ENCODE measurements around the gene PHF12. TPM values are rescaled to one million over a fixed set of nuclear protein-coding genes. Genes with fewer than 3 reads are reported as not detected.

Gene PHF12
- total RNA-seq (100 to 1,000 TPM; 164 to 174 TPM), total RNA-seq (65.9 to 113 reads per million in 2 donors)

DNA sequence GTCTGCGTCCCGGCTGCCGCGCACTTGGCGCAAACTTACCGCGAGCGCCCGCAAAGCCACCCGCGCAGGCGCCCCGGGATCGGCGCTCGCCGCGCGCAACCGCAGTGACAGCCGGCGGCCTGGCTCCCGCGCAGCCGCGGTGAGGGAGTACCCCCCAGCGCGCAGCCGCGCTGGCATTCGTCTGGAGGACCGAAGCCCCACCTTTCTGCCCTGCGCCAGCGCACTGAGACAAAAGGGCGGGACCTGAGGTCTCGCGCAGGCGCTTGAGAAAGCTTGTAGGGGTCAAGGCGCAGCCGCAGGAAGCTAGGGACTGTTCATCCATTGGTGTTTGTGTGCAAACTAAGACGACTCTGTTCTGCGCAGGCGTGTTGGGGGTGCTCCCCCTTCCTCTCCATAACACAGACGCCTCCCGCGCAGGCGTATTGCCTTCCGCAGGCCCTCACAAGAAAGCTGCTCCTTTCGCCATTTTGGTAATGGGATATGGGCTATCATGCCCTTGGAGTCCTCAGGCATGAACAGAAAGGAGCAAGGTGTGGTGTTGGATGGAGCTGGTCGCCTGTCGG is at the start of gene PHF12:
Gene PHF12 (minus strand): TSS at position 91 of the 563 bp plus-strand sequence. CDS start 558 bp downstream, outside the sequence.
- peaks cover 2% of the 10 kb centered on the region for H3K36me3 Mint-ChIP-seq (ENCODE audit: low read depth)
- H3K9me3 ChIP-seq (ENCODE audit: control insufficient read depth, low read length, poor library complexity, severe bottlenecking): no peaks in the 10 kb centered on the region
- peaks cover 18% of the 10 kb centered on the region for H3K4me1 Mint-ChIP-seq
- ATAC-seq (peak; percentile 67), DNase-seq (peak; percentile 98 to 100 (median 98))
- H3K4me3 Mint-ChIP-seq: peak within 1 kb of the TSS; percentile 96
- H3K27ac Mint-ChIP-seq: peak within 1 kb of the TSS; percentile 98
- no peaks in the 10 kb centered on the region for H3K27me3 Mint-ChIP-seq

DNA sequence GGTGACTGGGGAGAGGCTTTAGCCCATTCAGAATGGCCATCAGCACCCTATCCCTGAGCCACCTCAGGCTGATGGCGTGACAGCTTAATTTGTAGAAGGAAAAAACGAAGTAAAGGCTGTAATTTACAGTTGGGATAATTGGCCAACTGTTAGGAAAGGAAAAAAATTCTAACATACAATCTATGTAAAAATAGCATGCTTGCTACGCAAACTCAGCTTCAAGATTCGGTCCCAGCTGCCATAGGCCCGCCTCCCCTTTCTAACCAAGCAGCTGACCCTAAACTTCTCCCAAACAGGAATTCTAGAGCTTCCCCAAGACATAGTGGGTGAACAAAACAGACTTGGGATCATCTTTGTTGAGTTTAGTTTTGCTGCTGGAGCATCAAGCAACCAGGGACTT is 49.7 kb upstream of the PHF12 start:
- no peak overlapping the region for H3K4me3 Mint-ChIP-seq
- H3K4me1 Mint-ChIP-seq: peaks cover 2% of the 10 kb centered on the region
- no peaks in the 10 kb centered on the region for H3K9me3 ChIP-seq (ENCODE audit: control insufficient read depth, low read length, poor library complexity, severe bottlenecking)
- no peak for ATAC-seq
- H3K36me3 Mint-ChIP-seq (ENCODE audit: low read depth): peaks cover 7% of the 10 kb centered on the region
- DNase-seq: no peak
- no peak overlapping the region for H3K27ac Mint-ChIP-seq
- H3K27me3 Mint-ChIP-seq: peaks cover 54% of the 10 kb centered on the region

DNA sequence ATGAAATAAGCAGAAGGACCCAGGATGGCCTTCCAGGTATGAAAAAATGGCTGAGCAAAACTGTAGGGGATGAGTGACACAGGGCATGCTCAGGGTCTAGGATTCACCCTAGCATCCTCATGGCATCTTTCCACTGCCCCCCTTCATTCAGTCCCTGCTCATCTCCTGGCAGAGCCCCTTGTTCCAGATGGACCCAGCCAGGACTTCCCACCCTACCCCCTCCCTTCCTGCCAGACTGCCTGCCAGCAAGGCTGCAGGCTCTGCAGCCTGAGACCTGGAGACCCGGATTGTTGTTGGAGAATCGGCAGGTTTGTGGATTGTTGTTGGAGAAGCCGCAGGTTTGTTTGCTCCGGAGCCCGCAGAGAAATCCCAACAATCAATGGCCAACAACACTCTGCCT is 47.9 kb upstream of the PHF12 start:
- Mint-ChIP-seq H3K4me3 (no peak overlapping the region), H3K4me1 (peaks cover 6% of the 10 kb centered on the region), H3K27me3 (peaks cover 51% of the 10 kb centered on the region), H3K36me3 (ENCODE audit: low read depth) (peaks cover 11% of the 10 kb centered on the region), H3K27ac (no peak overlapping the region)
- ATAC-seq (no peak), DNase-seq (no peak)
- no peaks in the 10 kb centered on the region for H3K9me3 ChIP-seq (ENCODE audit: control insufficient read depth, low read length, poor library complexity, severe bottlenecking)

DNA sequence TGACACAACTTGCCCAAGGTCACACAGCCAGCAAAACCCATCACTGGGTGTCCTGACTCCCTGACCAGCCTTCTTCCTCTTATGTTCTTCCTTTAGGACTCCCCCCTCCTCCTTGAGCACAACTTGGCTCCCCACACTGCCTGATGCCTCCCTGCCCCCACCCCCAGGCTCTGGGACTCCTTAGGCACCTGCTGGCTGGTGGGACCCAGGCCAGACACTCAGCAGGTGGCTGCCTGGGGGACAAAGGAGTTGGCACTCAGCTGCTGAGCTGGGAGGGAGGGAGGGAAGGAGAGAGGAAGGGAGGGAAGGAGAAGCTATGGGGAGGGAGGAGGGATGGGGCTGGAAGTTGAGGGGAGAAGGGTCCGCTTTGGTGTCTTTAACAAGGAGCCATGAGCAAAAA is 46.5 kb upstream of the PHF12 start:
- no peaks in the 10 kb centered on the region for H3K9me3 ChIP-seq (ENCODE audit: control insufficient read depth, low read length, poor library complexity, severe bottlenecking)
- peaks cover 6% of the 10 kb centered on the region for H3K4me1 Mint-ChIP-seq
- H3K27ac Mint-ChIP-seq: no peak overlapping the region
- no peak for ATAC-seq
- H3K27me3 Mint-ChIP-seq: peaks cover 44% of the 10 kb centered on the region
- DNase-seq: no peak
- no peak overlapping the region for H3K4me3 Mint-ChIP-seq
- H3K36me3 Mint-ChIP-seq (ENCODE audit: low read depth): peaks cover 9% of the 10 kb centered on the region

DNA sequence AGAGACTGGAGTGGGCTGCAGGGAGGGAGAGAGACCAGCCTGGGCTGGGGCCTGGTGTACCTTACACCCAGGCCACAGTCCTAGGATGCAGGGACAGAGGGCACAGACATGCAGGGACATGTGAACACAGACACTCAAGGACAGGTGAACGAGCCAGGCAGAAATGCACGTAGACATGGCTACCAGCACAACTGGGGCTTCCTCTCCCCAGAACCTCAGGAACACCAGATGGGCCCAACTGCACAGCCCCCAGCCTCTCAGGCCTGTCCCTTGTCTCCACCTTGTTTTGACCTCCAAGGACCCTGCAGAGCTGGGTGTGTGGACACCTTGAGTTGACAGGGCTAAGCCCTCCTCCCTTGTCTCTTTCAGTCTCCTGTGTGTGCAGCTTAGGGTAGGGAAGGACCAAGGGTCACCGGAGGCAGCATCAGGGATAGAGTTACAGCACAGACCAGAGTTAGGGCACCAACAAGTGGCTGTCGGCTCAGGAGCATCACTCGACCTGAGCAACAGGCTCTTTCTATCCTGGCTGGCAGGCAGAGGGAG is 45.3 kb upstream of the PHF12 start:
- Mint-ChIP-seq H3K27ac (no peak overlapping the region), H3K36me3 (ENCODE audit: low read depth) (peaks cover 9% of the 10 kb centered on the region), H3K27me3 (peaks cover 42% of the 10 kb centered on the region), H3K4me1 (peaks cover 6% of the 10 kb centered on the region), H3K4me3 (no peak overlapping the region)
- ATAC-seq: no peak
- DNase-seq: no peak
- H3K9me3 ChIP-seq (ENCODE audit: control insufficient read depth, low read length, poor library complexity, severe bottlenecking): no peaks in the 10 kb centered on the region

DNA sequence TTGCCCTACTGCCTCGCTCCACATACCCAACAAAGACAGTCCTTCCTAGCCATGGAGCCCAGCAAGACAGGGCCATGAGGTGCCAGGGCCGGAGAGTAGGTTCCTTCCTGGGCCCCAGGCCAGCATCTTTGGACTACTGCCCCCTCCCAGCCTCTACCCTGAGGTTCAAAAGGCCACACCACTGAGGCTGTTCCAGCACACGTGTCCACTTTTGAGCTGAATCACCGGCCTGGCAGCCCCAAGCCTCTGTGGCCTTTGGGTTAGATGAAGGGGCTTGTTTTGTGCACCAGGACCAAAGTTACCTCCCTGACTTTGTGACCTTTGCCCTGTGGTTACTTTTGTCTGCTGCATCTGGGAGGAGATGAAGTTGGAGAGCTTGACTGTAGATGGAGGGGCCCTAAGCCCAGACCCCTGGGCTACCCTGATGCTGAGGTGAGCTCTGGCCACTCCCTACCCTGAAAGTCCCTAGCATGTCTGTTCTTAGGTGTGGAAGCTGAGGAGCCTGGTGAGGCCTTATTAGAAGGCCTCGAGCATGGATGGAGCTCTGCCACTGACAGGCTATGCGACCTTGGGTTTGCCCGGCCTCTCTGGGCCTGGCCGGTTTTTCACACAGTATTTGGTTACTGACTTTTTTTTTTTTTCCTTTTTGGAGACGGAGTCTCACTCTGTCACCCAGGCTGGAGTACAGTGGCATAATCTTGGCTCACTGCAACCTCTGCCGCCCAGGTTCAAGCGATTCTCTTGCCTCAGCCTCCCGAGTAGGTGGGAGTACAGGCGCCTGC is 42.5 kb upstream of the PHF12 start:
- Mint-ChIP-seq H3K27me3 (peaks cover 33% of the 10 kb centered on the region), H3K36me3 (ENCODE audit: low read depth) (peaks cover 6% of the 10 kb centered on the region), H3K4me3 (no peak overlapping the region), H3K4me1 (peaks cover 6% of the 10 kb centered on the region), H3K27ac (no peak overlapping the region)
- no peak for DNase-seq
- H3K9me3 ChIP-seq (ENCODE audit: control insufficient read depth, low read length, poor library complexity, severe bottlenecking): no peaks in the 10 kb centered on the region
- ATAC-seq: no peak

DNA sequence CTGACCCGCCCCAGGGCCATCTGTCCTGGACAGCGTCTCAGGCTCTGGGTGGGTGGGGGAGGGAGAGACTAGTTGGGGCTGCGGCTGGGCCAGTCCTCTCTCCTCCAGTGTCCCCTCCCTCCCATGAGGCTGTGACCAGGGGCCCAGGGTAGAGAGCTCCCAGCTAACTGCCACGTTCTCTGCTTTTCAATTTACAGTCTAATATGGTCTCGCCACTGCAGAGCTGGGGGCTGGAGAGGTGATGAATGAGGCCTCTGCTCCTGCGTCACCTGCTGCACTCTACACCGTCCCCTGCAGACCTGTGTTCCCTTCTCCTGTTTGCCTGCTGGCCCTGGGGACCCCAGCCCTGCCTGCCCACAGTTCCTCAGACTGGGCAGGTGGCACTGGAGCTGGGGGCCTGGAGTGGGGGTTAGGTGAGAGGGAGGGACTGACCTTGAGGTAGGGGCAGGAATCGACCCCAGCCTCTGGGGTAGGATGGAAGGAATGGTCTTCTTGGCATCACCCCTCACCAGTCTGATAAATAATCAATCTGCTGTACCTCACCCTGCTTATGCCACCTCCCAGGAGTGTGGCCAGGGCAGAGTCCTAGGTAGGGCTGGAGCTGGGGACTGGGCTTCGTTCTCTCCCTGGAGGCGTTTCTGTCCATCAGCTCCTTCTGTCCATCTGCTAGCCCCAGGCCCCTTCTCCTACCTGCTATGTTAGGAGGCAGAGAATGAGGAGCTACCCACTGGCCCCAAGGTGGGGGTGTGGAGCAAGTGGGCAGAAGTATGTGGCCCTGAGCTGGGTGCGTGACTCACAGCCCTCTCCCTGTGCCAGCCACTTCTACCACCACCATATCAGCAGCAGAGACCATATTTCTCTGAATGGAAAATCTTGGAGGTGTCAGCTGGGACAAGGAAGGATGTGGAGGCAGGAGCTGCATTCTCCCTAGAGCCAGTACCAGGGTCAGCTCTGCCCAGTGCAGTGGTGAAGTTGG is 41.6 kb upstream of the PHF12 start:
- peaks cover 24% of the 10 kb centered on the region for H3K27me3 Mint-ChIP-seq

DNA sequence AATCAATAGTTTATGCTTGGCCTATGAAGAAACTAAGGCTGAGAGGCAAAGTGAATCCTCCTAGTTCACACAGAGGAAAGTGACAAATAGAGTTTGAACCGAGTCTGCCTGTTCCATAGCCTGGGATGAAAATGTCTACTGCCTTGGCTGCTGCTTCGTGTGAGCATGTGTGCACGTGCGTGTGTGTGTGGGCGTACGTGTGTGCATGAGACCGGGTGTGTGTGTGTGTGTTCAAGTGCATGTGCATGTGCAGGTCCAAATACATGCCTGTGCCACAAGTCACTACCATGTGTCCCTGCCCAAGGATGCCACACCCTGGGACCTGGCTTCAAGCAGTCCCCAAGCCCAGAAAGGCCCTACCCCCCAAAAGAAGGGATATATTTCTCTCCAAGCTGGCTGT is 40.9 kb upstream of the PHF12 start:
- no peak for DNase-seq
- no peaks in the 10 kb centered on the region for H3K9me3 ChIP-seq (ENCODE audit: control insufficient read depth, low read length, poor library complexity, severe bottlenecking)
- Mint-ChIP-seq H3K27ac (no peak overlapping the region), H3K4me1 (peaks cover 4% of the 10 kb centered on the region), H3K4me3 (no peak overlapping the region), H3K27me3 (peaks cover 22% of the 10 kb centered on the region), H3K36me3 (ENCODE audit: low read depth) (peaks cover 6% of the 10 kb centered on the region)
- no peak for ATAC-seq

More for the DNA sequence above, 41.6 kb upstream of the PHF12 start:
- DNase-seq (no peak), ATAC-seq (no peak)
- H3K4me1 Mint-ChIP-seq: peaks cover 4% of the 10 kb centered on the region
- peaks cover 6% of the 10 kb centered on the region for H3K36me3 Mint-ChIP-seq (ENCODE audit: low read depth)
- H3K27ac Mint-ChIP-seq: no peak overlapping the region
- no peak overlapping the region for H3K4me3 Mint-ChIP-seq
- H3K9me3 ChIP-seq (ENCODE audit: control insufficient read depth, low read length, poor library complexity, severe bottlenecking): no peaks in the 10 kb centered on the region

DNA sequence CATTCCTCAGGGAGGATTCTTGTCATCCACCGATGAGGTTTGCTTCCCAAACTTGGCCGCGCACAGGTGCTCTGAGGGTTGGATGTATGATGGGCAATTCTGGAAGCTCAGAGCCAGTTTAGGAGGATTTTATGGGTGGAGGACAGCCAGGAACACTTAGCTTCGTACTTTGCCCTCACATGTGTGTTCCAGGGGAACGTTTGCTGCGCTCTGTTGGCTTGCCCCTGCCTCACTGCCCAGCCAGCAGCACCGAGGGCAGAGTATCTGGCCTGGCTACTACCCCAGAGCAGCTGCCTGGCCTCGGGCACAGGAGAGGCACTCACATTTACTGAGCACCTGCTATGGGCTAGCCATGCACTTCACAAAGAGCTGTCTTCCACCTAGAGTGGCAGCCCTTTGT is 40.5 kb upstream of the PHF12 start:
- peaks cover 4% of the 10 kb centered on the region for H3K36me3 Mint-ChIP-seq (ENCODE audit: low read depth)
- no peak overlapping the region for H3K4me3 Mint-ChIP-seq
- peaks cover 4% of the 10 kb centered on the region for H3K4me1 Mint-ChIP-seq
- no peak overlapping the region for H3K27ac Mint-ChIP-seq
- peaks cover 22% of the 10 kb centered on the region for H3K27me3 Mint-ChIP-seq
- no peak for DNase-seq
- no peaks in the 10 kb centered on the region for H3K9me3 ChIP-seq (ENCODE audit: control insufficient read depth, low read length, poor library complexity, severe bottlenecking)
- no peak for ATAC-seq

DNA sequence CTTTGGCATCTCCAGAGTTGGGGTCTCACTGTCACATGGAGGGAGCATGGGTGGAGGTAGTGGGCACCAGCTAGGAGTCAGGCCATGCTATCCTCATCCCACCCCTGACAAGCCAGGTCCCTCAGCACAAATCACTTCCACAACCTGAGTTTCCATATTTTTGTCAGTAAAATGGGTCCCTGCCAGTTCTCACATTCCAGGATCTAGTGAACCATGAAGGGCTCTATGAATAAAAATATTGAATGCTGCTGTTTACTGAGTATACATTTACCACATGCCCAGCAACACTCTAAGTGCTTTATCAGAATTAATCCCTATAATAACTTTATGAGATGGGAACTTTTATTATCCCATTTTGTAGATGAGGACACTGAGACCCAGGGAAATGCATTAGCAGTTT is 37.7 kb upstream of the PHF12 start:
- Mint-ChIP-seq H3K27me3 (peaks cover 8% of the 10 kb centered on the region), H3K4me3 (no peak overlapping the region), H3K27ac (no peak overlapping the region), H3K36me3 (ENCODE audit: low read depth) (no peaks in the 10 kb centered on the region), H3K4me1 (no peaks in the 10 kb centered on the region)
- no peak for ATAC-seq
- no peak for DNase-seq
- H3K9me3 ChIP-seq (ENCODE audit: control insufficient read depth, low read length, poor library complexity, severe bottlenecking): no peaks in the 10 kb centered on the region

DNA sequence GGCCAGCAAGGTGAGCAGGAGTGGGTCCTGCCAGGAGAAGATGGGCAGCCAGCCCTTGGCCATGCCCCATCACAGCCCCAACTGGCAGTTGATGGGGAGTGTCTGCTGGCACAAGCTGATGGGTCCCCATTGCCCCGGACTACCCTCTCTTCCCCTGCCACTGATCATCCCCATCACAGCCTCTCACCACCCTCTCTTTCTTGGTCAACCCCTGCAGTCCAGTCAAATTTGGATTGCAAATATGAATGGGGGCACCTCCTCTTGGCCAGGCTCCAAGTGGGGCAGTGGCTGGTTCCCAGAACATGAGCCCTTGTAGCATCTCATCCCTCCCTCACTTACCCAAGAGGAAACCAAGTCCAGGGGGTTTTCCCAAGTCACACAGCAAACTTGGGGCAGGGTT is 37.2 kb upstream of the PHF12 start:
- ATAC-seq (no peak), DNase-seq (no peak)
- H3K27me3 Mint-ChIP-seq: peaks cover 8% of the 10 kb centered on the region
- peaks cover under 1% of the 10 kb centered on the region for H3K4me1 Mint-ChIP-seq
- peak overlapping the region; percentile 19 for H3K27ac Mint-ChIP-seq
- H3K36me3 Mint-ChIP-seq (ENCODE audit: low read depth): no peaks in the 10 kb centered on the region
- H3K4me3 Mint-ChIP-seq: no peak overlapping the region
- no peaks in the 10 kb centered on the region for H3K9me3 ChIP-seq (ENCODE audit: control insufficient read depth, low read length, poor library complexity, severe bottlenecking)

DNA sequence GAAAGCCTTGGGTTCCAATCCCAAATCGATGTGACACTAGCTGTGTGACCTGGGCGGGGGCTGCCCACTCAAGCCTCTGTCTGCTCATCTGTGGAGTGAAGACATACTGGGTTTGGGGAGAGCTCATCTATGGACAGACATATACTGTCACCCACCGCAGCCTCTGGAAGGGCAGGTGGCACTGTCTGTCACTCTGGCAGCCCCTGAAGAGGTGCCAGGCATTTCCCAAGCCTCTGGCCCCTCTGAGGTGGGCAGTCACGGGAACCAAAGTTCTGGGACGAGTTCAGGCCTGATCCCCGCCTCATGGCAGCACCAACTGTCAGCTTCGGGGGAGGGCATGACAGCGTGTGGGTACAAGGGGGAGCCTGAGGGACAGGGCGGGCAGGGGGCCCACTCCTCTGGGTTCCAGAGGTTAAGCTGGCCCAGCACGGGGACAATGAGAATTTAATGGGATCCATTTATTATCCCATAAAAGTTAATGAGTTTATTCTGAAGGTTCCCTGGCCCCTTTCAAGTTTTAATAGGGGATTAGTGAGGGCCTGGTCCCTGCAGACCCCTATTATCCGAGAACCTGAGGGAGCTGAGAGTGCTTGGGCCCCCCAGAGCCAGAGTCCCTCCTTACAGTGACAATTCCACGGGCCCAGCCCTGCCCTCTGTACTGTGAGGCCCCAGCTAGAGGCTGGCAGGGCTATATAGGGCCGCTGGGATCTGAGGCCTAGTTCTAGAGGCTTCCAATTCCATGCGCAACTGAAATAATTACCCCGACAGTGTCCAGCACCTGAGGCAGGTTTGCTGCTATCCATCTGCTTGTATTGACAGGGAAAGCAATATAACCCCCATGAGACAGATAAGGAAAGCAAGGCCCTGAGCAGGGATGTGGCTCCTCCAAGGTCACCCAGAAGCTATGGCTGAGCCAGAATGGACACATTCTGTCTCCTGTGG is 35.7 kb upstream of the PHF12 start:
- peak overlapping the region; percentile 19 for H3K27ac Mint-ChIP-seq
- no peak overlapping the region for H3K4me3 Mint-ChIP-seq
- no peaks in the 10 kb centered on the region for H3K36me3 Mint-ChIP-seq (ENCODE audit: low read depth)
- no peaks in the 10 kb centered on the region for H3K27me3 Mint-ChIP-seq
- no peak for ATAC-seq
- DNase-seq: no peak
- H3K4me1 Mint-ChIP-seq: peaks cover 12% of the 10 kb centered on the region
- no peaks in the 10 kb centered on the region for H3K9me3 ChIP-seq (ENCODE audit: control insufficient read depth, low read length, poor library complexity, severe bottlenecking)
